ENCODE results near the gene SCMH1. TPM values are rescaled to one million over a fixed set of nuclear protein-coding genes. Genes with fewer than 3 reads are reported as not detected.

SCMH1 gene
- total RNA-seq, 1 experiment from 2014 or later, result 42.7 TPM

DNA sequence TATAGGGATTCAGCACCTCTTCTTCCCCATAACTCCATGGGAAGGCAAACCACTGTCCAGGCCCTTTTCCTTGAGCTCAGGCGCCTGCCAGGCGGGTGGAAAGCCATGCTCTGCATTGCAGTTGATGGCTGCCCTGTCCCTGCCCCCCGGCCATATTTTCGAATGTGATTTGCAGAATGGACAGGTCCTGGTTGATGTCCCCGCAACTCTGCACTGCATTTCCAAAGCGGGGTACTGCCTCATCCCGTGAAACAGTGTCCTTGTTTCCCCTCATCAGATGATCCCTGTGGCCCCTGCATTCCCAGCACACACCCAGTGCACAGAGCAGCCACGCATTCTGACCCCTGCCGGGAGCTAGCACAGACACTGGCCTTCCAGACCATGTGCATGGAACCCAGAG lies 33.7 kb upstream of the SCMH1 start:
- no peaks in the 10 kb centered on the region for H3K9me3 ChIP-seq (ENCODE audit: control insufficient read depth, insufficient read depth, low read depth, low read length)
- peaks cover 2% of the 10 kb centered on the region; the same call in 1 of the 2 replicates for H3K27me3 ChIP-seq (ENCODE audit: control insufficient read depth, insufficient read depth, low read length)
- BruUV-seq (replicated peaks), result no TSS peak
- DNase-seq (ENCODE audit: low read depth, low spot score) (no peak), ATAC-seq (no peak)
- POLR2A ChIA-PET, result no interaction called here
- CTCF ChIA-PET, result interaction anchor here (0.7 kb wide), 1 partner anchor 142 kb away, joined by 3 read pairs; no protein-coding TSS in a partner anchor
- no peak overlapping the region for H3K27ac ChIP-seq (ENCODE audit: low read length)
- no peaks in the 10 kb centered on the region for H3K4me1 ChIP-seq (ENCODE audit: control insufficient read depth, insufficient read depth, low read length)
- no peaks in the 10 kb centered on the region for H3K36me3 ChIP-seq (ENCODE audit: control insufficient read depth, insufficient read depth, low read length)
- intact Hi-C loops (cut with micrococcal nuclease; ENCODE audit: unreplicated experiment), result no loop called here
- no peak for TF ChIP-seq POLR2AphosphoS5 (IDR thresholded peaks at IDR 0.05; ENCODE audit: low read depth, low read length)
- TF ChIP-seq TCF7L2 (IDR thresholded peaks at IDR 0.05; ENCODE audit: low read depth, low read length), result no peak
- no peak for TF ChIP-seq SIN3A (IDR thresholded peaks at IDR 0.05; ENCODE audit: borderline replicate concordance, insufficient read depth, low read depth, low read length)
- no peak for TF ChIP-seq REST (IDR thresholded peaks at IDR 0.05; ENCODE audit: insufficient read depth in 1 of 2, low read depth in 2 of 2, low read length in 1 of 2)
- TF ChIP-seq, protein P1, sequence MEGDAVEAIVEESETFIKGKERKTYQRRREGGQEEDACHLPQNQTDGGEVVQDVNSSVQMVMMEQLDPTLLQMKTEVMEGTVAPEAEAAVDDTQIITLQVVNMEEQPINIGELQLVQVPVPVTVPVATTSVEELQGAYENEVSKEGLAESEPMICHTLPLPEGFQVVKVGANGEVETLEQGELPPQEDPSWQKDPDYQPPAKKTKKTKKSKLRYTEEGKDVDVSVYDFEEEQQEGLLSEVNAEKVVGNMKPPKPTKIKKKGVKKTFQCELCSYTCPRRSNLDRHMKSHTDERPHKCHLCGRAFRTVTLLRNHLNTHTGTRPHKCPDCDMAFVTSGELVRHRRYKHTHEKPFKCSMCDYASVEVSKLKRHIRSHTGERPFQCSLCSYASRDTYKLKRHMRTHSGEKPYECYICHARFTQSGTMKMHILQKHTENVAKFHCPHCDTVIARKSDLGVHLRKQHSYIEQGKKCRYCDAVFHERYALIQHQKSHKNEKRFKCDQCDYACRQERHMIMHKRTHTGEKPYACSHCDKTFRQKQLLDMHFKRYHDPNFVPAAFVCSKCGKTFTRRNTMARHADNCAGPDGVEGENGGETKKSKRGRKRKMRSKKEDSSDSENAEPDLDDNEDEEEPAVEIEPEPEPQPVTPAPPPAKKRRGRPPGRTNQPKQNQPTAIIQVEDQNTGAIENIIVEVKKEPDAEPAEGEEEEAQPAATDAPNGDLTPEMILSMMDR (IDR thresholded peaks at IDR 0.05), result no peak
- in situ Hi-C loops (cut with HindIII; ENCODE audit: low pct_unique_long_range_greater_than_20kb, low sequenced_read_pairs), result no loop called here
- H3K4me3 ChIP-seq (ENCODE audit: low read depth in 2 of 2, low read length in 2 of 2), result no peak overlapping the region

DNA sequence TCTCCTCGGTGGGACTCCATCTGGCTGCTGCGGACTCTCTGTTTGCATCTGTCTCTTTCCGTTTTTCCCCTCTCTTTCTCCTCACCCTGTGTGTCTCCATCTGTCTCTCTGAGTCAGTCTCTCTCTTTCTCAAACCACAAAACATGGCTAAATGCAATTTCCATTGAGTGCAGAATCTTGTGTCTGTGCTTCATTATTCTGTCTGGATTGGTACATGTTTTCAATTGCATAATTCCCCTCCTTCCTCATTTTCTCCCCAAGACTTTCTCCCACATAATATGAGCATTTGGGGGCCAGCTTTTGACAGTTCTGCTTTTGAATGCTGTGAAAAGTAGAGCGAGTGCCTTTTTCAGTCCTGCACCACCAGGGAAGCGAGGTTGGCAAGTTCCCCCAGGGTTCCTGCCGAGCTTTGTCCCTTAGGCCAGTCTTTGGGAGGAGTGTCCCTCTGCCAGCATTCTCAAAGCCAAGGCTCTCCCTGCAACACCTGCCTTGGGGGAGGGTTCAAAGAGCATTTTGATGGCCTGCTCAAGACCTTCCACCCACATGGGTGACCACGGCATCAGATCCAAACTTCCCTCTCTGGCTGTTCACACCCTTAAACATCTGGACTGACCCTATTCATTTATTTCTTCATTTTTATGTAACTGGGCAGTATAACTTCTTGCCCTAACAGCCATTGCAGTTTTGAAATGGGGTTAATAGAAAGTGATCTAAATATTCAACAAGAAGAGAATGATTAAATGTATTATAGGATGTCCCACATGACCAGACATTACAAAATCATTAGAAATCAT lies 32.8 kb upstream of the SCMH1 start:
- ChIA-PET POLR2A (no interaction called here), CTCF (no interaction called here)
- ATAC-seq (no peak), DNase-seq (ENCODE audit: low read depth, low spot score) (no peak)
- BruUV-seq (replicated peaks), result no TSS peak
- no peaks in the 10 kb centered on the region for H3K4me1 ChIP-seq (ENCODE audit: control insufficient read depth, insufficient read depth, low read length)
- H3K9me3 ChIP-seq (ENCODE audit: control insufficient read depth, insufficient read depth, low read depth, low read length), result no peaks in the 10 kb centered on the region
- in situ Hi-C loops (cut with HindIII; ENCODE audit: low pct_unique_long_range_greater_than_20kb, low sequenced_read_pairs) (no loop called here), intact Hi-C loops (cut with micrococcal nuclease; ENCODE audit: unreplicated experiment) (no loop called here)
- no peaks in the 10 kb centered on the region for H3K36me3 ChIP-seq (ENCODE audit: control insufficient read depth, insufficient read depth, low read length)
- TF ChIP-seq REST (IDR thresholded peaks at IDR 0.05; ENCODE audit: insufficient read depth in 1 of 2, low read depth in 2 of 2, low read length in 1 of 2) (no peak), POLR2AphosphoS5 (IDR thresholded peaks at IDR 0.05; ENCODE audit: low read depth, low read length) (no peak), TCF7L2 (IDR thresholded peaks at IDR 0.05; ENCODE audit: low read depth, low read length) (no peak), SIN3A (IDR thresholded peaks at IDR 0.05; ENCODE audit: borderline replicate concordance, insufficient read depth, low read depth, low read length) (no peak)
- TF ChIP-seq, protein P1 (IDR thresholded peaks at IDR 0.05), result no peak
- H3K27ac ChIP-seq (ENCODE audit: low read length), result no peak overlapping the region
- peaks cover 2% of the 10 kb centered on the region; the same call in 1 of the 2 replicates for H3K27me3 ChIP-seq (ENCODE audit: control insufficient read depth, insufficient read depth, low read length)
- H3K4me3 ChIP-seq (ENCODE audit: low read depth in 2 of 2, low read length in 2 of 2), result no peak overlapping the region

Data from Panc1 (cell line).